HG03159 (cell line): ENCODE results near the gene OR11A1.
"Not testable (repeated sequence)": the region's sequence is repeated elsewhere in the genome, so short reads cannot be mapped to it uniquely, and the experiment has no call there.

Source experiments
- ATAC-seq: cut with Tn5 transposase; IDR thresholded peaks from one replicate; pipeline ENCODE4 v1.9.1; 2021; ENCODE audit warnings: mild to moderate bottlenecking, moderate library complexity; ENCODE audit not compliant: unreplicated experiment

OR11A1 gene

GRCh38 chr6:29483186-29483585 is 26.3 kb upstream of the OR11A1 start:
- no peak for ATAC-seq

DNA sequence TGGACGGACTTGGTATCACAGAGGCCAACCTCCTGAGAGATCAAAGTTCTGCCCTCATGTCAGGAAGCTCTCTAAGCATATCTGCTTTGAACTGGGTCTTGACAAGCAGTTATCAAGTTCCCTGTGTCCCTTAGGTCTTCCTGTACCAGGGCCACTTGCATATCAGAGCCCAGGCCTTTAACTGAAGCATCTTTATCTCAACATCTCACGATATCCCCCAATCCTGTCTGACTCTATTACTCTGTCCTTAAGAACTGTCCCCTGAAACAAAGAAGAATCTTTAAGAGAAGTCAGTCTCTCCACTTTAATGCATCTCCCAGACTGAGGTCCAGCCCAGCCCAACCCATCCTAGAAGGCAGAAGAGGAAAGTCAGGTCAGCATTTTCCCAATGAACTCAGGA is 22.7 kb upstream of the OR11A1 start:
- ATAC-seq: no peak

DNA sequence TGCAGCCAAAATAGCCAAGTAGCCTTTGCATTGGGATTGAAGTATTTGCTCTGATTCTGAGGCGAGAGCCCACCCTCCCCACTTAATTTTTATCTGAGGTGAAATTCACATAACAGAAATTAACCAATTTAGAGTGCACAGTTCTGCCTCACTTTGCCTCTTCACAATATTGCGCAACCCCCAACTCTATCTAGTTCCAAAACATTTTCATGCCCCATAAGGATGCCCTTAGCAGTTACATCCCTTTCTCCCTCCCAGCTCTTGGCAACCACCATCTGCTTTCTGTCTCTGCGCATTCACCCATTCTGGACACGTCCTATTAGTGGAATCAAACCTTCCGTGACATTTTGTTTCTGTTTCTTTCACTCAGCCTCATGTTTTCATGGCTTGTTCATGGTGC is 21.9 kb upstream of the OR11A1 start:
- no peak for ATAC-seq

GRCh38 chr6:29477923-29478450 is 21.1 kb upstream of the OR11A1 start:
- ATAC-seq: no peak

GRCh38 chr6:29474996-29475395 is 18.1 kb upstream of the OR11A1 start:
- no peak for ATAC-seq

GRCh38 chr6:29466241-29466640 is 9.4 kb upstream of the OR11A1 start:
- no peak for ATAC-seq

DNA sequence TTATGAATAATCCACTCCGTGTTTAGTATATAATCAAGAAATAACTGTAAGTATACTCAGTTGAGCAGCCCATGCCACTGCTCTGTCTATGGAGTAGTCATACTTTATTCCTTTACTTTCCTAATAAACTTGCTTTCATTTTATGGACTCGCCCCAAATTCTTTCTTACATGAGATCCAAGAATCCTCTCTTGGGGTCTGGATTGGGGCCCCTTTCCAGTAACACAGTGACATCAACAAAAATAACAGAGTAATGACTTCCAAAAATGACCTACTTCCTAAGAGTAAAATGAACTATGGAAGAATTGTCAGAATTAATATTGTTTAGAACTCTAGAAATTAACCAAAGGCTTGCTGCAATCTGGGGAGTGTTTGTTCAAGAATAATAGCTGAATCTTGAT is 8.9 kb upstream of the OR11A1 start:
- ATAC-seq: no peak

DNA sequence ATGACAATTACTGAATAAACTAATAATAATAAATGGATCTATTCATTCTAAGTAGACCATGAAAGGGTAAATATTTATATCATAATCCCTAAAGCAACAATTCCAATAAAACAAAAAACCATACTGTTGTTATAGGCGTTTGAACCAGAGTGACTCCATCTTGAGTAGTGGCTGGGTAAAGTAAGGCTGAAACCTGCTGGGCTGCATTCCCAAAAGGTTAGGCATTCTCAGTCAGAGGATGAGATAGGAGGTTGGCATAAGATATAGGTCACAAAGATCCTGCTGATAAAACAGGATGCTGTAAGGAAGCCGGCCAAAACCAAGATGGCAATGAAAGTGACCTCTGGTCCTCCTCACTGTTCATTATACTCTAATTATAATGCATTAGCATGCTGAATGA is 8.4 kb upstream of the OR11A1 start:
- no peak for ATAC-seq

DNA sequence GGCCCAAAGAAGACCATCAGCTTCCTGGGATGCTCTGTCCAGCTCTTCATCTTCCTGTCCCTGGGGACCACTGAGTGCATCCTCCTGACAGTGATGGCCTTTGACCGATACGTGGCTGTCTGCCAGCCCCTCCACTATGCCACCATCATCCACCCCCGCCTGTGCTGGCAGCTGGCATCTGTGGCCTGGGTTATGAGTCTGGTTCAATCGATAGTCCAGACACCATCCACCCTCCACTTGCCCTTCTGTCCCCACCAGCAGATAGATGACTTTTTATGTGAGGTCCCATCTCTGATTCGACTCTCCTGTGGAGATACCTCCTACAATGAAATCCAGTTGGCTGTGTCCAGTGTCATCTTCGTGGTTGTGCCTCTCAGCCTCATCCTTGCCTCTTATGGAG is 5.2 kb upstream of the OR11A1 start:
- ATAC-seq: no peak

DNA sequence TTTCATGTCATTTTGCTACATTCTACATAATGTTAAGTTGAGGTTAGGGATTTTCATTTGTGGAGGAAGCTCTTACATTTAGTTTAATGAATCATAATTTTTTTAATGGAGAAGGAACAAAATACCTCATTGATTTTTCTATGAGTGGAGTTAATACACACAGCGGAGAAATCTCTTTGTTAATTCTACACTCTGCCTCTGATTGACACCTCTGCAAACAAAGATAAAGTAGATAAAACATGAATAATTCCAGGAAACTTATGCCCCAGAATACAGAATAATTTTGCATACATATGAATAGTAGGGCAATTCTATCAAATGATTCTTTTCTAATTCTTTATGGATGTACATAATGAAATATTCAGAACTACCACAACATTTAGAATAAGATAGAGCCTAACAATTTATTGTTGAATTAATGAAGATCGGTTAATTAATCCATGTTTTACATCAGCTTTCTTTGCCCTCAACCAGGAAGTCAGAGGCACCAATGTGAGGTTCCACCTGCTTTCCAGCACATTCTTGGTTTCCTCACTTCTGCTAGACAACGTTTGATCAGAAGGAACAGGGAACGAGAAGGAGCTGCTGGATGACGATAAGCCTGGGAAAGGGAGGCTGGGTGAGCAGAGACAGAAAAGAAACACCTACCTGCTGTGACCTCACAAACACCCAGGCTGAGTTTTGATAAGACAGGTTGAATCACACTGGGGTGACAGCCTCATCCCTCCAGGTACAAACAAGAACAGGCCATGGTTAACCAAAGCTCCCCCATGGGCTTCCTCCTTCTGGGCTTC is 4.3 kb upstream of the OR11A1 start:
- ATAC-seq: no peak

DNA sequence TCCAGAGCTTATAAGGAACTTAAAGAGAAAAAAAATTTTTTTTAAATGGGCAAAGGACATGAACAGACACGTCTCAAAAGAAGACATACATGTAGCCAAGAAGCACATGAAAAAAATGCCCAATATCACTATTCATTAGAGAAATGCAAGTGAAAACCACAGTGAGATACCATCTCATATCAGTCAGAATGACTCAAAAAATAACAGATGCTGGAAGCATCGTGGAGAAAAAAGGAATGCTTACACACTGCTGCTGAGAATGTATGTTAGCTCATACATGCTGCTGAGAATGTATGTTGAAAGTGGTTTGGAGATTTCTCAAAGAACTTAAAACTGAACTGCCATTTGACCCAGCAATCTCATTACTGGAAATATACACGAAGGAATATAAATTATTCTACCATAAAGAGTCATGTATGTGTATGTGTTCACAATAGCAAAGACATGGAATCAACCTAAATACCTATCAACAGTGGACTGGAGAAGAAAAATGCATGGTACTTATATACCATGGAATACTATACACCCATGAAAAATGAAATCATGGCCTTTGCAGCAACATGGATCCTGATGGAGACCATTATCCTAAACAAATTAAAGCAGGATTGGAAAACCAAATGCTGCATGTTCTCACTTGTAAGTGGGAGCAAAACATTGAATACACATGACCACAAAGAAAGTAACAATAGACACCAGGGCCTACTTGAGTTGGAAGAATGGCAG is 5.2 kb downstream of the OR11A1 start:
- ATAC-seq: no peak

DNA sequence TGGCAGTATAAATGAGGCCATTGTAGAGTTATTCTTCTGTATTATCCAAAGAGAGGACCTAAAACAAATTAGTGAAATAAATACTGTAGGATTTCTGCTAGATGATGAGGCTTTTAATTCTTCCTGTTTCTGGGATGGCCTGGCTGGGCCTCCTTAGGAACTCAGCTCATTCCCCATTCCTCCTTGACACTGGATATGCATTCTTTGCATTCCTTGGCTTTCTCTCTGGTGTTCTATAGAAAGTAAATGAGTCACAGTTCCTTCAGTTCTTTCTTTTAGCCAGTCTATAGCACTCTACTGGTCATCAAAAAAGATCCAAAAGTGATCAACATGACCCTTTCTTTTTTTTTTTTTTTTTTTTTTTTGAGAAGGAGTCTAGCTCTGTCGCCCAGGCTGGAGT is 9.2 kb downstream of the OR11A1 start:
- ATAC-seq: no peak

- ATAC-seq: not testable (repeated sequence)
Measured at GRCh38 chr6:29444031-29444430, 12.8 kb downstream of the OR11A1 start.

GRCh38 chr6:29442719-29443118 is 14.2 kb downstream of the OR11A1 start:
- ATAC-seq: no peak

GRCh38 chr6:29439006-29439405 is 17.9 kb downstream of the OR11A1 start, which contains the start of gene OR10C1:
OR10C1 (plus strand) TSS chr6:29439306; CDS start chr6:29440016, 710 bp downstream.
- no peak for ATAC-seq

DNA sequence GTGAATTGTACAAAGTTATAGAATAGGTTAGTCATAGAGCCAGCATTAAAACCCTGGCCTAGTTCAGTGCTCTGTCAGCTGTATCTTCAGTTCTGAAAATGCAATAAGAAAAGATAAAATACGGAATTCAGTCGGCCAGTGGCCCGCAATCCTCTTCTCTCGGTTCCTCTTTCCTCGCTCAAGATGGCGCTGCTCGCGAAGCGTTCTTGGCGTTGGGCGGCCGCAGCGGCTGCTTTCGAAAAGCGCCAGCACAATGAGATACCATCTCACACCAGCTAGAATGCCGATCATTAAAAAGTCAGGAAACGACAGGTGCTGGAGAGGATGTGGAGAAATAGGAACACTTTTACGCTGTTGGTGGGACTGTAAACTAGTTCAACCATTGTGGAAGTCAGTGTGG is 20.1 kb downstream of the OR11A1 start:
- not testable (repeated sequence) for ATAC-seq

GRCh38 chr6:29426654-29427053 is 30.2 kb downstream of the OR11A1 start:
- no peak for ATAC-seq

- ATAC-seq: no peak
Measured at GRCh38 chr6:29425075-29425474, 31.8 kb downstream of the OR11A1 start.

DNA sequence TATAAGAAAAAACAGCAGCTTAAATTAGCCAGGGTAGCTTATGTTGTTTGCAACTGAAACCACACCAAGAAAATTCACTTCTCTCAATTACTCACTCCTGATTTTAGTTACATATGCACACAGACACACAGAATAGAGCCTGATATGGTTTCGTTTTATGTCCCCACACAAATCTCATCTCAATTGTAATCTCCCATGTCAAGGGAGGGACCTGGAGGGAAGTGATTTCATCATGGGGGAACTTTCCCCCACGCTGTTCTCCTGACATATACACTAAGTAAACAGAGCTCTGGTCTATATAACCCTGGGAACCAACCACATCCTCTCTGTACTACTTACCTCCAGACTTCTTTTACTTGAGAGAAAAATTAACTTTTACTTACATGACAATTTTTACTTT is 32.3 kb downstream of the OR11A1 start:
- no peak for ATAC-seq

- no peak for ATAC-seq
Measured at GRCh38 chr6:29424168-29424567, 32.7 kb downstream of the OR11A1 start.

- ATAC-seq: no peak
Measured at GRCh38 chr6:29419516-29419915, 37.4 kb downstream of the OR11A1 start.

GRCh38 chr6:29414588-29414987 is 42.3 kb downstream of the OR11A1 start, which contains the start of gene OR12D1:
OR12D1 (plus strand) TSS chr6:29414928.
- no peak for ATAC-seq
